GM12872 (cell line): ENCODE results near the gene GABRB1.

Source experiments
- TF ChIP-seq, protein P1 (sequence below): IDR thresholded peaks from 3 replicates; pipeline ENCODE4 v1.5.1; 2011; ENCODE audit warnings: low read depth, mild to moderate bottlenecking, low read length, moderate library complexity; ENCODE audit not compliant: insufficient read depth

GABRB1 gene

DNA sequence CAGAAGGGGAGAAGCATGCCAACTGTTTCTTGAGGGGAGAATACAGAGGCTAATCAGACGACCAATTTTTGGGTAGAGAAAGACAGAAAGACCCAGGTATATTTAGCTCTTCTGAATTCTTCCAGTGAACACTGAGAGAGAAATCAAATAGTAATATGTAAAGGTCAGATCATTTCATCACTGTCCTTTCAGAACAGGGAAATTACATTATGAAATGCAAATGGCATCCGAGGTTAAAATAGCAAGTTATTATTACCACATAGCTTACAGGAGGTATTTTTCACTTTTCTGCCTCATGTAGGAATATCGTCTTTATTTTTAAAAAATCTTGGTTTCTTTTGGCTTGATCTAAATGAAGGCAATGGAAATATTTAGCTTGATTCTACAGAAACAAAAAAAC, 18.0 kb downstream of the GABRB1 start:
- TF ChIP-seq, protein P1, sequence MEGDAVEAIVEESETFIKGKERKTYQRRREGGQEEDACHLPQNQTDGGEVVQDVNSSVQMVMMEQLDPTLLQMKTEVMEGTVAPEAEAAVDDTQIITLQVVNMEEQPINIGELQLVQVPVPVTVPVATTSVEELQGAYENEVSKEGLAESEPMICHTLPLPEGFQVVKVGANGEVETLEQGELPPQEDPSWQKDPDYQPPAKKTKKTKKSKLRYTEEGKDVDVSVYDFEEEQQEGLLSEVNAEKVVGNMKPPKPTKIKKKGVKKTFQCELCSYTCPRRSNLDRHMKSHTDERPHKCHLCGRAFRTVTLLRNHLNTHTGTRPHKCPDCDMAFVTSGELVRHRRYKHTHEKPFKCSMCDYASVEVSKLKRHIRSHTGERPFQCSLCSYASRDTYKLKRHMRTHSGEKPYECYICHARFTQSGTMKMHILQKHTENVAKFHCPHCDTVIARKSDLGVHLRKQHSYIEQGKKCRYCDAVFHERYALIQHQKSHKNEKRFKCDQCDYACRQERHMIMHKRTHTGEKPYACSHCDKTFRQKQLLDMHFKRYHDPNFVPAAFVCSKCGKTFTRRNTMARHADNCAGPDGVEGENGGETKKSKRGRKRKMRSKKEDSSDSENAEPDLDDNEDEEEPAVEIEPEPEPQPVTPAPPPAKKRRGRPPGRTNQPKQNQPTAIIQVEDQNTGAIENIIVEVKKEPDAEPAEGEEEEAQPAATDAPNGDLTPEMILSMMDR, result no peak

DNA sequence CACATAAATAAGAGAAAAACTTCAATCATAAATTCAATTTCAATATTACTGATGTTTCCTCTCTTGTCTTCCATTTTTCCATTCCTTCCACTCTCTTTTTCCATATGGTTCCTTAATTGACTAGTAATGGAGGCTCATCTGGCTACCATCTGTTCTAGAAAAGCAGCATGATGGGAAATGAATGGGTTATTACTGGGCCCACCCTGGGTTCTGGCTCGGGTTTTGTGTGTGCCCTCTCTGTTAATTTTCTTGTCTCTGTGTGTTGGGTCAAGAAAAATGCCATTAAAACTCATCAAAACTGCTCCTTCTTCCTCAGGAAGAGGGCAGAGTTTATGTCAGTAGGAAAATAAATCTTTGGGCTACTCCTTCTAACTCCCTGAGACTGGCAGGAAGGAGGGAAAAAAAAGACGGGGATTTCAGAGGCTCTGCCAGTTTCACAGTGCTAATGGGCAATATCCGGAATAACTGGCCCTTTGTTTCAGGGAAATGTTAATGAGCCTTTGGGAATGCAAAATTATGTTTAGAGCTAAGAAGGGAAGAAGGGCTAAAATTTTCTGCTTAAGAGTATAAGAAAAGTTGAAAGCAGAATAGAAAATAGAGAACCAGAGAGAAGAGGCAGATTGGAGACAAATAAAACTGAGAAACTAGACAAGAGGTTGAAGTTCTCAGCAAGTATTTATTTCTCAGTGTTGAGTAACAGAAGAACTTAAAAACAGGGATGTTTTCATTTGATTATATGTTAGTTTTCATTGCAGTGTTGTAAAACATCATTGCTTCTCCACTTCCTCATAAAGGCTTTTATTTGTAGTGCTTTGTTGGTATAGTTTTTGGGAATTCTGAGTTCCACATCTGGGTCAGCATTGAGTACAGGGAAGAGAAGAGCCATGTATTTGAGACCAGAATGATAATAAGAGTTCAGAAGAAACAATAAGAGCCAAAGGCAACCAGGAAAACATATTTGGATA, 19.7 kb downstream of the GABRB1 start:
- TF ChIP-seq, protein P1, result no peak

DNA sequence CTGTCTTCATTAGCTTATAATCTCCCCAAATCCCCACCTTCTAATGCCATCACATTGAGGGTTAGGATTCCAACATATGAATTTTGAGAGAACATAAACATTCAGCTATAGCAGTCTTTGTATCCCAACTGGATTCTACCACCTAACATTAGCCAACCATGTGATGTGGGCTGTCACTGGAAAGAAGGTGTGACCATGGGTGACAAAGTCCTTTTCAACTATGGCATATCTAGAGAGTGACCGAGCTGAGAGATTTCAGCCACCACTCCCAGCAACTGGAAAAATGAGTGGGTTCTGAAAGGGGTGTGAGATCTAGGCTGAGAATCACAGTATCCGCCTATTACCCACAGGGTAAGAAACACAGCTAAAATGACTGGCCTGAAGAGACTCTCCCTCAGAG, 22.1 kb downstream of the GABRB1 start:
- TF ChIP-seq, protein P1, result no peak

DNA sequence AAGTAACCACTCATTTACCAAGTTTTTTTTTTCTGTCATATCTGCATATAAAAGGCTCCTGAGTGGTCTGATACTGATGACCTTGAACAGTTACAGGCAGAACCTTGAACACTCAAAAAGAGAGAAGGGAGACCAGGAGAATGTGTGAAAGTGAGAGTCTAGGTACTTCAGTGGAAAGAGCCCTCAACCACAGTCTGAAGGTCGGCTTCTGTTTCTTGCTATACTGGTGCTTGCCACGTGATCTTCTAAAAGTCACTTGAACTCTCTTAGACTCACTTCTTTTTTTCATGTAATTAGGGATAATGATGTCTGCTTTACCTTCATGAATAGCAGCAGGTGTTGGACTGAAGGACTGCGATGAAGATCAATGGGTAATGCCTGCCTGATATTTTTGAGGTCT, 22.8 kb downstream of the GABRB1 start:
- TF ChIP-seq, protein P1, result no peak

DNA sequence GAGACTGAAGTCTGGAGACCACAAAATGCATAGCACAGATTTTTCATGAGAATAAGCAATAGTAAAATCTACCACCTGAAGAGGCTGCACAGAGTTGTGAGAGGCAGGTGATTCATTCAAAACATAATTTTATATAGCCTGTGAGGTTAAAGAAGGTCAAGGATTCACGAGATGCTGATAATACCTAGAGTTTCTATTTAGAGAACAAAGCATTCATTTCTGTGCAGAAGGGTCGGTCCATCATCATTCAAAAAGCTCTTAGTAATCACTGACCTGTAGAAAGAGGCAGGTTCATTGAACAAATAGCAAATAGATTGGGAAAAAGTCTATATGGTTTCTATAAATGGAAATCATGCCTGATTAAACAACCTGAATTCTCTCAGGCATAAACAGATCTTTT, 26.6 kb downstream of the GABRB1 start:
- TF ChIP-seq, protein P1, result no peak

DNA sequence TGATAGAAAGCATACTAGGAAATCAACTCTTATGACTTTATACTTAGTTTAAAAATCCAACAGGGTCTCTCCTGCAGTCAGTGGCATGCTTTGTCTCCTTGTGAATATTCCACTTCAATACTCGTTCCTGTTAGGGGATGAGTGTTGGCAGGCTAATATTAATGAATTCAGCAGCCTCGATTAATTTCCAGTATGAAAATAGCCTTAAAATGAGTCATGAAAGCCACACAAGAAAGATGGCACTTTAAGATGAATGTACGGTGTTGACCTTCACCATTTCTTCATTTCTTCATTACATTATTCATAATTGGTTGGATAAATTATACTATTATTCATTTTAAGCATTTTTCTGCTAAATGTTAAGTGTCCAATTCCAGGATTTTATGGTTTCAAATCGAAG, 29.2 kb downstream of the GABRB1 start:
- TF ChIP-seq, protein P1, result no peak

DNA sequence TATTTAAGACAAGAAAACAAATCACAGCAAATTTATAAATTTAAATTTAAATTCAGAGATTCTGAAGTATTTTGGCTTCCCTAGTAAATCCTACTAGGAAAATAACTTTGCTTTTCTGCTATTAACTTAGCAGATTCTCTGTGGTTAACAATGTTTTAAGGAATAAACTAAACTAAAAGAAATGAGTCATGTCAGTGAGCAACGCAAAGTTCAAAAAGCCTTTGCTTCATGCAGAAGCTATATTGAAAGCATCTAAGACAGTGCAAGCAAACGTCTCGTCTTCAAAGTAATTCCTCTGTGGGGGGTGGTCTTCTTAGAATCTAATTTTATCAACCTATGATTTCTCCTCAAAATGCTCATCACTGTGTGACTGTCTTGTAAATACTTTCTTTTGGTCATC, 30.1 kb downstream of the GABRB1 start:
- TF ChIP-seq, protein P1, result no peak
